HG02840 (cell line): Measurements from ENCODE around the gene SPG7.
"Not testable (repeated sequence)": the region's sequence is repeated elsewhere in the genome, so short reads cannot be mapped to it uniquely, and the experiment has no call there.

Experiments
- ATAC-seq: cut with Tn5 transposase; IDR thresholded peaks from one replicate; pipeline ENCODE4 v1.9.1; 2021; ENCODE audit warnings: mild to moderate bottlenecking, moderate library complexity, moderate number of reproducible peaks; ENCODE audit not compliant: unreplicated experiment, low FRiP score

Gene SPG7

GRCh38 chr16:89561142-89561883, 53.1 kb downstream of the SPG7 start:
- no peak for ATAC-seq

- no peak for ATAC-seq
These were observed 53.8 kb downstream of the SPG7 start for GRCh38 chr16:89561884-89562599.

GRCh38 chr16:89562939-89563338, 54.7 kb downstream of the SPG7 start:
- ATAC-seq = no peak

- ATAC-seq = no peak
These were observed 55.6 kb downstream of the SPG7 start for GRCh38 chr16:89563639-89564392.

GRCh38 chr16:89564476-89565255, 56.5 kb downstream of the SPG7 start:
- ATAC-seq = no peak

GRCh38 chr16:89565256-89565505, 57.0 kb downstream of the SPG7 start:
- no peak for ATAC-seq

GRCh38 chr16:89565506-89566372, 57.5 kb downstream of the SPG7 start:
- no peak for ATAC-seq

GRCh38 chr16:89567656-89568594, 59.7 kb downstream of the SPG7 start:
- ATAC-seq = no peak

GRCh38 chr16:89569506-89570341, 61.5 kb downstream of the SPG7 start:
- ATAC-seq = no peak

GRCh38 chr16:89570342-89570923, 62.2 kb downstream of the SPG7 start:
- no peak for ATAC-seq

- ATAC-seq = not testable (repeated sequence)
These were observed 62.9 kb downstream of the SPG7 start for GRCh38 chr16:89570983-89571598.

- no peak for ATAC-seq
These were observed 63.4 kb downstream of the SPG7 start for GRCh38 chr16:89571636-89572035.

- no peak for ATAC-seq
These were observed 63.9 kb downstream of the SPG7 start for GRCh38 chr16:89572073-89572484.

GRCh38 chr16:89572485-89573205, 64.4 kb downstream of the SPG7 start:
- ATAC-seq = no peak

- no peak for ATAC-seq
These were observed 65.8 kb downstream of the SPG7 start for GRCh38 chr16:89573826-89574680.
